A673 (cell line): Measurements from ENCODE around the gene COL11A2.

Experiments used
- EZH2 ChIP-seq: fragments of 200-600 bp; sonication (generic); IDR thresholded peaks from 2 replicates; pipeline ENCODE4 v1.6.1; 2017; ENCODE audit warnings: borderline replicate concordance, low read depth, mild to moderate bottlenecking, mixed read lengths, antibody characterized with exemption, low read length; ENCODE audit not compliant: poor library complexity, severe bottlenecking
- TF ChIP-seq, protein P1 (sequence below): fragments of 300-800, 200-600 bp; sonication (generic); conservative IDR thresholded peaks from 2 replicates; pipeline ENCODE4 v1.5.1; 2017; ENCODE audit warnings: low read depth, mild to moderate bottlenecking, antibody characterized with exemption, low read length, moderate library complexity, mixed read lengths

DNA sequence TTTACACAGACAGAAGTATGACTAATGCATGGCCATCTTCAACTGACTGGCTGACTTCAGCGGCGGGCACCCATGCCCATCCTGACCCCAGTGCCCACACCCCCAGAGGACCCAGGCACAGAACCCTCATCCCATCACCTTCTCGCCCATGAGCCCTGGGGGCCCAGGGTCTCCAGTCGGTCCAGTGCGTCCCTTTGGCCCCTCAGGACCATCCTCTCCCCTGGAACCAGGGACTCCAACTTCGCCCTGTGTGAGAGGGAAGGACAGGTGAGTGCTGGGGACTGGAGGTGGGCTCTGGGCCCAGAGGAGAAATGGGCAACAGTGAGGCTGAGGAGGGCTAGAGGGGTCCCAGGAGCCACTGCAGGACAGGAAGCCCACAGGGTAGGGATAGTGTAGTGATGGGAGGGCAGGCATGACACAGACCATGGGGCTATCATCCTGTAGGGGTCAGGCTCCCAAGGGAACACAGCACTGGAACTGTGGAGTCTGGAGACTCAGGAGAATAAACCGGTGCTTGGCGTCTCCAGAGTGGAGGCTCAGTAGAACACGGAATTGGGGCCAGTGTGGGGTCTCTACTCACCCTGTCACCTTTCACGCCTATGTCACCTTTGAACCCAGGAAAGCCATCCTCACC lies 16.7 kb downstream of the COL11A2 start:
- TF ChIP-seq, protein P1, sequence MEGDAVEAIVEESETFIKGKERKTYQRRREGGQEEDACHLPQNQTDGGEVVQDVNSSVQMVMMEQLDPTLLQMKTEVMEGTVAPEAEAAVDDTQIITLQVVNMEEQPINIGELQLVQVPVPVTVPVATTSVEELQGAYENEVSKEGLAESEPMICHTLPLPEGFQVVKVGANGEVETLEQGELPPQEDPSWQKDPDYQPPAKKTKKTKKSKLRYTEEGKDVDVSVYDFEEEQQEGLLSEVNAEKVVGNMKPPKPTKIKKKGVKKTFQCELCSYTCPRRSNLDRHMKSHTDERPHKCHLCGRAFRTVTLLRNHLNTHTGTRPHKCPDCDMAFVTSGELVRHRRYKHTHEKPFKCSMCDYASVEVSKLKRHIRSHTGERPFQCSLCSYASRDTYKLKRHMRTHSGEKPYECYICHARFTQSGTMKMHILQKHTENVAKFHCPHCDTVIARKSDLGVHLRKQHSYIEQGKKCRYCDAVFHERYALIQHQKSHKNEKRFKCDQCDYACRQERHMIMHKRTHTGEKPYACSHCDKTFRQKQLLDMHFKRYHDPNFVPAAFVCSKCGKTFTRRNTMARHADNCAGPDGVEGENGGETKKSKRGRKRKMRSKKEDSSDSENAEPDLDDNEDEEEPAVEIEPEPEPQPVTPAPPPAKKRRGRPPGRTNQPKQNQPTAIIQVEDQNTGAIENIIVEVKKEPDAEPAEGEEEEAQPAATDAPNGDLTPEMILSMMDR, result no peak
- TF ChIP-seq EZH2, result no peak
